Stimulated activated naive CD8-positive, alpha-beta T cell treated with anti-CD3 and anti-CD28 coated beads, Interleukin-15, Interleukin-2, amounts not matched to agents 100 ng/mL and 50 ng/mL, for 24 hours (primary cell): ENCODE measurements around the gene MTFP1.
"Not testable (repeated sequence)": the region's sequence is repeated elsewhere in the genome, so short reads cannot be mapped to it uniquely, and the experiment has no call there.

ENCODE experiments used
- H3K27ac Mint-ChIP-seq: one replicate; pipeline ENCODE4 v1.8.0; 2021; ENCODE audit warnings: mild to moderate bottlenecking, mixed read lengths
- H3K27me3 Mint-ChIP-seq: one replicate; pipeline ENCODE4 v1.8.0; 2021; ENCODE audit warnings: mixed read lengths
- H3K36me3 Mint-ChIP-seq: one replicate; pipeline ENCODE4 v1.8.0; 2021; ENCODE audit warnings: low read depth, mixed read lengths
- H3K4me1 Mint-ChIP-seq: one replicate; pipeline ENCODE4 v1.8.0; 2021; ENCODE audit warnings: low read depth, mixed read lengths
- H3K4me3 Mint-ChIP-seq: one replicate; pipeline ENCODE4 v1.8.0; 2021; ENCODE audit warnings: mild to moderate bottlenecking, mixed read lengths
- H3K9me3 Mint-ChIP-seq: one replicate; pipeline ENCODE4 v1.8.0; 2021; ENCODE audit warnings: mixed read lengths

MTFP1 gene

DNA sequence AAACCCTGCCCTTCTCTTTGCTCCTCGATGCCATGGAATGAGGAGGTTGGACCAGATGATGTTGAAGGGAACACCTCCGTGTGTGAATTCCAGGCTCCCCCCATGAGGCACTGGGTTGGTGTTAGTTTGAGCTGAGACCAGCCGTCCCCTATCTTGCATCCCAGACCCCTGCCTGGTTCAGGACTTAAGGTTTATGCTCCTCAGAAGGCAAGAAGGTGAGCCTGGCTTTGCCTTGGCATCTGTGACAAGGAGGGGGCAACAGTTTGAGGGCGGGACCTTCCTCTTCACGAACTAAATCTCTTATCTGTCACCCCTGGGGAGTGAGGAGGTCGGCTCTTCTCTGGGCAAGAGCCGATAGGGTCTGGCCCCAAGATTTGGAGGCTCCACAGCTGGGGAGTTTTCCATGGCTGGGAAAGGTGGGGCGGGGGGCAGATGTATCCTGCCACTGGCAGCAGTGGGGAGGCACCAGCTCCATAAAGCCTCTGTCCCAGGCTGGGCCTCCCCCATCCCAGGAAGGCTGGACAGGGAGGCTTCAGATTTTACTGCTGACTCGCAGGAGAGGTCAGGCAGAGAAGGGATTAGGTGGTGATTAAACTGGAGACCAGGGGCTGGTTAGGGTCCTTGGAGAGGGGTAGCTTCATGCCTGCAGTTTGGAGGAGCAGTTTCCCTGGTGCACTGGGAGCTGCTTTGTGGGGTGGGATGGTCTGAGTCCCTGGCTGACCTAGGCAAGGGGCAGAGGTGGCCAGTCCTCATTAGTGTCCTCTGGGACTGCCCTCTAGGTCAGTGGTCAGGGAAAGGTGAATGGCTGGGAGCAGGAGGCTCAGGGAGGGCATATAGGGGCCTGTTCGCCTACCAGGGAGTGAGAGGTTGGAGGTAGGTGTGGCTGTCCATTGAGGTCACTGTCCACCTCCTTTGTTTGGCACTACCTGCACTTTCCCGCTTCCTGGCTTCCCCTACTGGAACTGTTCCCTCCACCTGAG, 27.6 kb upstream of the MTFP1 start:
- peak overlapping the region; percentile 86 for H3K4me3 Mint-ChIP-seq
- no peaks in the 10 kb centered on the region for H3K9me3 Mint-ChIP-seq
- peaks cover 41% of the 10 kb centered on the region for H3K4me1 Mint-ChIP-seq
- H3K36me3 Mint-ChIP-seq: no peaks in the 10 kb centered on the region
- H3K27me3 Mint-ChIP-seq: no peaks in the 10 kb centered on the region
- peak overlapping the region; percentile 31 for H3K27ac Mint-ChIP-seq

GRCh38 chr22:30398685-30399680, 26.6 kb upstream of the MTFP1 start:
- peak overlapping the region; percentile 86 for H3K4me3 Mint-ChIP-seq
- no peaks in the 10 kb centered on the region for H3K27me3 Mint-ChIP-seq
- H3K27ac Mint-ChIP-seq: no peak overlapping the region
- no peaks in the 10 kb centered on the region for H3K36me3 Mint-ChIP-seq
- no peaks in the 10 kb centered on the region for H3K9me3 Mint-ChIP-seq
- peaks cover 36% of the 10 kb centered on the region for H3K4me1 Mint-ChIP-seq

GRCh38 chr22:30399718-30400117, 25.9 kb upstream of the MTFP1 start:
- no peaks in the 10 kb centered on the region for H3K9me3 Mint-ChIP-seq
- H3K4me3 Mint-ChIP-seq: no peak overlapping the region
- no peak overlapping the region for H3K27ac Mint-ChIP-seq
- no peaks in the 10 kb centered on the region for H3K27me3 Mint-ChIP-seq
- no peaks in the 10 kb centered on the region for H3K36me3 Mint-ChIP-seq
- H3K4me1 Mint-ChIP-seq: peaks cover 36% of the 10 kb centered on the region

- no peaks in the 10 kb centered on the region for H3K9me3 Mint-ChIP-seq
- H3K27me3 Mint-ChIP-seq: no peaks in the 10 kb centered on the region
- peaks cover 36% of the 10 kb centered on the region for H3K4me1 Mint-ChIP-seq
- no peaks in the 10 kb centered on the region for H3K36me3 Mint-ChIP-seq
- H3K4me3 Mint-ChIP-seq: no peak overlapping the region
- H3K27ac Mint-ChIP-seq: no peak overlapping the region
Measured at GRCh38 chr22:30400159-30400558, 25.4 kb upstream of the MTFP1 start.

DNA sequence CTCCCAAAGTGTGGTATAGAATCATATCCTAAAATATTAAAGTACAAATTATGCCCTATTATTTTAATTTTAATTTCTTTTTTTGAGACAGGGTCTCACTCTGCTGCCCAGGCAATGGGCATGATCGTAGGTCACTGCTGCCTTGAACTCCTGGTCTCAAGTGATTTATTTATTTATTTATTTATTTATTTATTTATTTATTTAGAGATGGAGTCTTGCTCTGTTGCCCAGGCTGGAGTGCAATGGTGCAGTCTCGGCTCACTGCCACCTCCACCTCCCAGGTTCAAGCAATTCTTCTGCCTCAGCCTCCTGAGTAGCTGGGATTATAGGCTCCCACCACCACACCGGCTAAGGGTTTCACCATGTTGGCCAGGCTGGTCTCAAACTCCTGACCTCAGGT, 24.5 kb upstream of the MTFP1 start:
- H3K9me3 Mint-ChIP-seq, H3K36me3 Mint-ChIP-seq, H3K27me3 Mint-ChIP-seq, H3K27ac Mint-ChIP-seq, H3K4me3 Mint-ChIP-seq: not testable (repeated sequence)
- H3K4me1 Mint-ChIP-seq: peaks cover 31% of the 10 kb centered on the region

DNA sequence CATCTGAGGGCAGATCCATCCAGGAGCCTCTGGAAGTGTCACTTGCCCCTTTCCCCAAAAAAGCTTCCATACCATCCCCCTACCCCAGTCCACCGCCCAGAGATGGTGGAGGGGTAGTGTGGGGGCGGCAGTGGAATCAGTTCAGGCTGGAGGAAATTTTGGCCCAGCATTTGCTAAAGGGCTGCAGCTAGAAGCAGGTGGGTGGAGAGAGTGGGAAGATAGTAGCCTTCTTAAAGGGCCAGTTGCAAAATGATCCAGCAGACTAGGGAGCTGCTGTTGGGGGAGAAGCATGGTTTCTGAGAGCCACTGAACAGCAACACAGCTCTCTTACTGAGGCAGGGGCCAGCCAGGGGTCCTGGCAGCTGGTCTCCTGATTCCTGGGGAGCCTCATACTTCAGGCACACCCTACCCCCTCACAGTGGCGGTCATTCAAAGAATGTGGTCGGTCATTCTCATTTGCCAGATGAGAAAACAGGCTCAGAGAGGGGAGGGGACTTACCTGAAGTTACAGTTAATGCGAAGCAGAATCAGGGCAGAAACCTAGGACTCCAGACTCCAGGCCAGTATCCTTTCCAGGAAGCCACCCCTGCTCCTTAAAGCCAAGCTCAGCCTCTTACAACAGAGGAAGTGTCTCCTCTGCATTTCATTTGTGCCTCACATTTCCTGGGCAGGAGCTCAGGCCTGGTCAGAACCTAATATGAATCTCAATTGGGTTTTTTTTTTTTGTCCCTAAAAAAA, 23.4 kb upstream of the MTFP1 start:
- no peak overlapping the region for H3K4me3 Mint-ChIP-seq
- H3K27ac Mint-ChIP-seq: no peak overlapping the region
- H3K4me1 Mint-ChIP-seq: peaks cover 21% of the 10 kb centered on the region
- H3K27me3 Mint-ChIP-seq: no peaks in the 10 kb centered on the region
- no peaks in the 10 kb centered on the region for H3K9me3 Mint-ChIP-seq
- H3K36me3 Mint-ChIP-seq: peaks cover 9% of the 10 kb centered on the region

GRCh38 chr22:30402766-30403104, 22.8 kb upstream of the MTFP1 start:
- H3K36me3 Mint-ChIP-seq, H3K27me3 Mint-ChIP-seq, H3K27ac Mint-ChIP-seq, H3K9me3 Mint-ChIP-seq, H3K4me3 Mint-ChIP-seq: not testable (repeated sequence)
- peaks cover 21% of the 10 kb centered on the region for H3K4me1 Mint-ChIP-seq

DNA sequence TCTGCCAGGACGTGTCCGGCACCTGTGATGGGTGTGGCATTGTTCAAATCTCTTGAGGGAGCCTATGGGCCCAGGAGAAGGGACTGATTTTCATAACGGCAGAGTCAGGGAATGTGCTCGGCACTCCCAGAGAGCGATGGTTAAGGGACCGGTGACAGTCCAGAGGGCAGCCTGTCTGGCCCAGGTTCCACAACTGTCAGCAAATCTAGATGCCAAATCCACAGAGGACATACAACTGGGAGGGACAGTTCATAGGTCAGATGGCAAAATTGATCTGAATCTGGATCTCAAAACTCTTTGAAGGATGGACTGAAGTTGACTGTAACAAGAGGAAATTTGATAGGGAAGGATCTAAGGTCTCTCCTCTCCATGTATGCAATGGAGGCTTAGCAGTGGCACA, 21.3 kb upstream of the MTFP1 start:
- Mint-ChIP-seq H3K27me3 (no peaks in the 10 kb centered on the region), H3K4me3 (no peak overlapping the region), H3K27ac (no peak overlapping the region), H3K4me1 (peaks cover 14% of the 10 kb centered on the region), H3K9me3 (no peaks in the 10 kb centered on the region), H3K36me3 (peaks cover 16% of the 10 kb centered on the region)

DNA sequence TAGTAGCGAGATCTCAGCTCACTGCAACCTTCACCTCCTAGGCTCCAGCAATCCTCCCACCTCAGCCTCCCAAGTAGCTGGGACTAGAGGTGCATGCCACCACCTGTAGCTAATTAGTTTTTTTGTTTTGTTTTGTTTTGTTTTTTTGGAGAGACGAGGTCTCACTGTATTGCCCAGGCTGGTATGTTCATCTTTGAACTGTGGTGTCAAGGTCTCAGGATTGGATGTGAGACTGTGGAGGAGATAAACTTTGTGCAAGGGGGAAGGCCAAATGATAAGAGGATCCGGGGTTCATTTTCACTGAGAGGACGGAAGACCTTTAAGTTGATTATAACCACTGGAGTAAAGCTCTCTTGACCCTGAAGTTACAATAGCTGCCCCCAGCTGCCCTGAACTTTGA, 19.8 kb upstream of the MTFP1 start:
- Mint-ChIP-seq H3K27ac (no peak overlapping the region), H3K9me3 (no peaks in the 10 kb centered on the region), H3K27me3 (no peaks in the 10 kb centered on the region), H3K4me3 (no peak overlapping the region), H3K36me3 (peaks cover 26% of the 10 kb centered on the region), H3K4me1 (peaks cover 14% of the 10 kb centered on the region)

DNA sequence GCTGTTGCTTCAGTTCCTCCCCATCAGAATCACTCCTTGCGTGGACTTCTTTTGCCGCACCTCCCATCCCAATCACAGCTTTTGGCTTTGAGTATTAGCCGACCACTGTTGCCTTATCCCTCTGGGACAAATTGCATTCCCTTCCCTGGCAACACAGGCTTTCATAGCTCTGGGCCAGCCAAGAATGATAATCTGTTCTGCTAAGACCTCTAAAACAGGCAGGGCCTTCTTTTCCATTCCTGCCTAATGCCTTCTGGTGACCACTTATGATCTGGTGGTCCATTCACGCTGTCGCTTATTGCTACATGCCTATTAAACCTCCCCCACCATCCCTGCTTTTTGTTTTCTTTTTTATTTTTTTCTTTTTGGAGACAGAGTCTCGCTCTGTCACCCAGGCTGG, 19.2 kb upstream of the MTFP1 start:
- Mint-ChIP-seq H3K9me3 (no peaks in the 10 kb centered on the region), H3K4me1 (peaks cover 14% of the 10 kb centered on the region), H3K27me3 (no peaks in the 10 kb centered on the region), H3K27ac (no peak overlapping the region), H3K36me3 (peaks cover 33% of the 10 kb centered on the region), H3K4me3 (no peak overlapping the region)

DNA sequence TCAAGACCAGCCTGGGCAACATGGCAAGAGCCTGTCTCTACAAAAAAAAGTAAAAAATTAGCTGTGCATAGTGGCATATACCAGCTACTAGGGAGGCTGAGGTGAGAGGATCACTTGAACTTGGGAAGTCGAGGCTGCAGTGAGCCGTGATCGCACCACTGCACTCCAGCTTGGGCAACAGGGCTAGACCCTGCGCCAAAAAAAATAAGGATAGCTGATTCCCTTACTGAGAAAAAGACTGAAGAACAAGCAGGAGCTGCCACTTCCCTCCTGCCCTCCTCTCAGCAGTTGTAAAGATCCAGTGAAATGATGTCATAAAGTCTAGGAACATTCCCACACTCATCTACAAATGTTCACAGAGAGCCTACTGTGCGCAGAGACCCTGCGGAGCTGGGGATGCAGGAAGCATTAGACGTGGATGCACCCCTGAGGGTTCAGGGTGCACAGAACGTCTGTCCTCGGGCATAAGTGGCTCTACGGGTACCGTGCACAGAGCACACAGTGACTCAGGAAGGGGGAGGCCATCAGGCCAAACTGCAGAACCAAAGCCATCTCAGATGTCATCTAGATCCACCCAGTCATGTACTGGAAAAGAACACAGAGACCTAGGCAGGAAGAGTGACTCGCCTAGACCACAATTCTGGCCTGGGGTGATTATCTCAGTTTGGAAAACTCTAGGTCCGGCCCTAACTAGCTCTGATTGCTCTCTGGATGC, 17.0 kb upstream of the MTFP1 start:
- H3K27me3 Mint-ChIP-seq: no peaks in the 10 kb centered on the region
- peaks cover 53% of the 10 kb centered on the region for H3K36me3 Mint-ChIP-seq
- peaks cover 16% of the 10 kb centered on the region for H3K4me1 Mint-ChIP-seq
- no peak overlapping the region for H3K4me3 Mint-ChIP-seq
- no peaks in the 10 kb centered on the region for H3K9me3 Mint-ChIP-seq
- H3K27ac Mint-ChIP-seq: no peak overlapping the region

- H3K27me3 Mint-ChIP-seq: no peaks in the 10 kb centered on the region
- H3K4me1 Mint-ChIP-seq: peaks cover 36% of the 10 kb centered on the region
- H3K27ac Mint-ChIP-seq: no peak overlapping the region
- no peaks in the 10 kb centered on the region for H3K9me3 Mint-ChIP-seq
- H3K36me3 Mint-ChIP-seq: peaks cover 70% of the 10 kb centered on the region
- H3K4me3 Mint-ChIP-seq: no peak overlapping the region
Measured at GRCh38 chr22:30411780-30412179, 13.8 kb upstream of the MTFP1 start.

DNA sequence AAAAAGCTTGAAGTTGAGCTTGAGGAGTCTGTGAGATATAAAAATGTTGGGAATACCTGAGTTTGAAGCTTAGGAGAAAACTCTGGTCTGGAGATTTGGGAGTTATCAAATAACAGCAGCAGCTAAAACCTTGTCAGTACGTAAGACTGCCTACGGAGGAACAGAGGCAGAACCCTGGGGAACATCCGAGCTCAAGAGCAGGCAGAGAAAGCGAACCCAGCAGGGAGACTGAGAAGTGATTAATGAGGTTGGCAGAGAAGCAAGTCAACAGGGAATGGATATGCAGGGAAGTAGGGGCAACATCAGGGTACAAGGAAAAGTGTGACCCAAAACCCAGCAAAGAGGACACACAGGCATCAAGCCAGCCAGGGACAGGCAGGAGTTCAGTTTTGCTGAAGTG, 12.6 kb upstream of the MTFP1 start:
- Mint-ChIP-seq H3K9me3 (no peaks in the 10 kb centered on the region), H3K4me1 (peaks cover 36% of the 10 kb centered on the region), H3K27ac (peak overlapping the region; percentile 28), H3K4me3 (no peak overlapping the region), H3K27me3 (no peaks in the 10 kb centered on the region), H3K36me3 (peaks cover 75% of the 10 kb centered on the region)
